IMR-90 (cell line): ENCODE results near the gene SCYGR8. TPM values are rescaled to one million over a fixed set of nuclear protein-coding genes. Genes with fewer than 3 reads are reported as not detected.

Experiments
- ATAC-seq: fragments of 200-7000 bp; cut with Tn5 transposase; 2 replicates; pipeline ENCODE4 v1.9.1; 2020; ENCODE audit warnings: low read depth, mild to moderate bottlenecking, moderate library complexity
- BruUV-seq: library from RNA; stranded (reverse); fragments of 400-500 nt; replicated peaks from 2 replicates; lab custom pipeline; 2021; lab: Mats Ljungman, UMichigan
- CTCF ChIA-PET: fragments of 300-600 bp; formaldehyde crosslinking; extraction: SDS; loops from one replicate; lab custom pipeline; 2021; ENCODE audit warnings: antibody characterized with exemption; lab: Yijun Ruan, JAX
- POLR2A ChIA-PET: fragments of 300-600 bp; sonication (Branson Sonifier 250); formaldehyde crosslinking; loops from one replicate; lab custom pipeline; 2022; ENCODE audit warnings: antibody characterized with exemption; ENCODE audit not compliant: unreplicated experiment; lab: Charles Lee
- DNase-seq: peaks from one replicate; pipeline ENCODE4 v3.0.0; 2013
- H2AFZ ChIP-seq: replicated peaks from 2 replicates; pipeline ENCODE3; 2013; ENCODE audit warnings: low read length, mild to moderate bottlenecking; ENCODE audit not compliant: poor library complexity
- H2AK5ac ChIP-seq: 2 replicates; pipeline ENCODE4 v1.6.1; 2013; ENCODE audit warnings: low read depth, low read length, inconsistent platforms
- H2AK9ac ChIP-seq: replicated peaks from 2 replicates; pipeline ENCODE3; 2013; ENCODE audit warnings: mild to moderate bottlenecking, low read depth, low read length, moderate library complexity; ENCODE audit not compliant: poor library complexity
- H2BK120ac ChIP-seq: 2 replicates; pipeline ENCODE4 v1.6.1; 2013; ENCODE audit warnings: low read depth, low read length, inconsistent platforms
- H2BK15ac ChIP-seq: 3 replicates; pipeline ENCODE4 v1.6.1; 2013; ENCODE audit warnings: low read depth, low read length, inconsistent platforms
- H2BK20ac ChIP-seq: 2 replicates; pipeline ENCODE4 v1.6.1; 2013; ENCODE audit warnings: low read depth, mild to moderate bottlenecking, inconsistent platforms, low read length, moderate library complexity
- H2BK5ac ChIP-seq: 2 replicates; pipeline ENCODE4 v1.6.1; 2013; ENCODE audit warnings: mild to moderate bottlenecking, low read depth, low read length, inconsistent platforms; ENCODE audit not compliant: poor library complexity, severe bottlenecking
- H3K14ac ChIP-seq: replicated peaks from 2 replicates; pipeline ENCODE4 v1.6.1; 2013; ENCODE audit warnings: low read depth, low read length, inconsistent platforms
- H3K18ac ChIP-seq: 2 replicates; pipeline ENCODE4 v1.6.1; 2013; ENCODE audit warnings: low read depth, low read length, control low read depth
- H3K23ac ChIP-seq: 2 replicates; pipeline ENCODE4 v1.6.1; 2013; ENCODE audit warnings: low read depth, low read length, inconsistent platforms
- H3K27ac ChIP-seq: 2 replicates; pipeline ENCODE4 v1.5.1; 2013; ENCODE audit warnings: mild to moderate bottlenecking, control low read depth, low read length; ENCODE audit not compliant: insufficient read depth
- H3K27me3 ChIP-seq: 2 replicates; pipeline ENCODE4 v1.6.1; 2013; ENCODE audit warnings: low read length; ENCODE audit not compliant: control insufficient read depth, insufficient read depth
- H3K36me3 ChIP-seq: 2 replicates; pipeline ENCODE4 v1.6.1; 2013; ENCODE audit warnings: low read length, mixed read lengths; ENCODE audit not compliant: control insufficient read depth, insufficient read depth
- H3K4ac ChIP-seq: 2 replicates; pipeline ENCODE4 v1.6.1; 2013; ENCODE audit warnings: low read depth, low read length, inconsistent platforms
- H3K4me1 ChIP-seq: 2 replicates; pipeline ENCODE4 v1.6.1; 2013; ENCODE audit warnings: low read length, mixed read lengths; ENCODE audit not compliant: control insufficient read depth, insufficient read depth
- H3K4me2 ChIP-seq: 2 replicates; pipeline ENCODE4 v1.6.1; 2013; ENCODE audit warnings: low read depth, mild to moderate bottlenecking, control low read depth, low read length, moderate library complexity
- H3K4me3 ChIP-seq: 2 replicates; pipeline ENCODE4 v1.5.1; 2013; ENCODE audit warnings: low read depth, mild to moderate bottlenecking, control low read depth, low read length, moderate library complexity; ENCODE audit not compliant: insufficient read depth
- H3K56ac ChIP-seq: 2 replicates; pipeline ENCODE4 v1.6.1; 2013; ENCODE audit warnings: low read length, inconsistent platforms; ENCODE audit not compliant: insufficient read depth; ENCODE audit errors: extremely low read depth
- H3K79me1 ChIP-seq, 2 experiments: 2 replicates each; pipeline ENCODE4 v1.6.1; 2013; ENCODE audit warnings: low read length in 2 of 2, inconsistent platforms in 1 of 2, low read depth in 1 of 2
- H3K9ac ChIP-seq: 2 replicates; pipeline ENCODE4 v1.6.1; 2013; ENCODE audit warnings: low read depth, low read length, control low read depth
- H3K9me1 ChIP-seq: 2 replicates; pipeline ENCODE4 v1.6.1; 2013; ENCODE audit warnings: low read length, inconsistent platforms; ENCODE audit not compliant: insufficient read depth
- H3K9me3 ChIP-seq: 2 replicates; pipeline ENCODE4 v1.6.1; 2013; ENCODE audit warnings: low read length; ENCODE audit not compliant: control insufficient read depth, insufficient read depth
- H4K20me1 ChIP-seq: 2 replicates; pipeline ENCODE4 v1.6.1; 2013; ENCODE audit warnings: low read length, inconsistent platforms; ENCODE audit not compliant: insufficient read depth
- H4K5ac ChIP-seq: 2 replicates; pipeline ENCODE4 v1.6.1; 2013; ENCODE audit warnings: mild to moderate bottlenecking, low read depth, low read length, control low read depth
- H4K8ac ChIP-seq, 2 experiments: 2 replicates each; pipeline ENCODE4 v1.6.1; 2013; ENCODE audit warnings: low read depth in 2 of 2, low read length in 2 of 2, control low read depth in 1 of 2, inconsistent platforms in 1 of 2
- H4K91ac ChIP-seq: 2 replicates; pipeline ENCODE4 v1.6.1; 2013; ENCODE audit warnings: low read depth, low read length, inconsistent platforms; ENCODE audit not compliant: insufficient read depth
- BHLHE40 ChIP-seq: fragments of 150-350 bp; IDR thresholded peaks from 2 replicates; pipeline ENCODE4 v1.6.1; 2016; ENCODE audit warnings: mild to moderate bottlenecking, low read depth, low read length
- CEBPB ChIP-seq: IDR thresholded peaks from 2 replicates; pipeline ENCODE4 v1.6.1; 2012; ENCODE audit warnings: low read depth, low read length, improper control_type of control experiment
- CHD1 ChIP-seq: IDR thresholded peaks from 2 replicates; pipeline ENCODE4 v1.6.1; 2012; ENCODE audit warnings: low read depth, low read length, improper control_type of control experiment
- CTCF ChIP-seq: conservative IDR thresholded peaks from 2 replicates; pipeline ENCODE4 v1.5.1; 2012; ENCODE audit warnings: mild to moderate bottlenecking, low read depth, low read length, improper control_type of control experiment
- ELK1 ChIP-seq: fragments of 150-350 bp; IDR thresholded peaks from 2 replicates; pipeline ENCODE4 v1.6.1; 2016; ENCODE audit warnings: low read depth, mild to moderate bottlenecking, low read length, moderate library complexity, borderline replicate concordance
- FOS ChIP-seq: fragments of 150-350 bp; IDR thresholded peaks from 2 replicates; pipeline ENCODE4 v1.6.1; 2016; ENCODE audit warnings: low read depth, low read length
- MAFK ChIP-seq: IDR thresholded peaks from 2 replicates; pipeline ENCODE4 v1.6.1; 2012; ENCODE audit warnings: low read depth, low read length, improper control_type of control experiment
- MAZ ChIP-seq: IDR thresholded peaks from 2 replicates; pipeline ENCODE4 v1.6.1; 2012; ENCODE audit warnings: low read depth, mild to moderate bottlenecking, low read length, improper control_type of control experiment, moderate library complexity, borderline replicate concordance
- MXI1 ChIP-seq: IDR thresholded peaks from 2 replicates; pipeline ENCODE4 v1.6.1; 2012; ENCODE audit warnings: low read depth, mild to moderate bottlenecking, low read length, moderate library complexity, borderline replicate concordance
- NFE2L2 ChIP-seq: fragments of 150-350 bp; IDR thresholded peaks from 2 replicates; pipeline ENCODE4 v1.6.1; 2016; ENCODE audit warnings: low read depth, mild to moderate bottlenecking, low read length
- POLR2A ChIP-seq: IDR thresholded peaks from 2 replicates; pipeline ENCODE4 v1.6.1; 2012; ENCODE audit warnings: mild to moderate bottlenecking, low read depth, low read length
- RAD21 ChIP-seq: IDR thresholded peaks from 2 replicates; pipeline ENCODE4 v1.6.1; 2012; ENCODE audit warnings: low read length, improper control_type of control experiment
- RCOR1 ChIP-seq: IDR thresholded peaks from 2 replicates; pipeline ENCODE4 v1.6.1; 2012; ENCODE audit warnings: mild to moderate bottlenecking, low read length, improper control_type of control experiment; ENCODE audit not compliant: insufficient replicate concordance
- RFX5 ChIP-seq: IDR thresholded peaks from 2 replicates; pipeline ENCODE4 v1.8.0; 2012; ENCODE audit warnings: low read depth, mild to moderate bottlenecking, low read length, moderate library complexity
- SMC3 ChIP-seq: fragments of 150-350 bp; IDR thresholded peaks from 2 replicates; pipeline ENCODE4 v1.6.1; 2016; ENCODE audit warnings: low read depth, mild to moderate bottlenecking, antibody characterized with exemption, low read length, moderate library complexity
- USF2 ChIP-seq: fragments of 150-350 bp; IDR thresholded peaks from 2 replicates; pipeline ENCODE4 v1.6.1; 2017; ENCODE audit warnings: mild to moderate bottlenecking, antibody characterized with exemption, low read length, low read depth
- WGBS, 2 experiments: methylation state at CpG; one replicate each; pipeline versions ENCODE4 v1.1.5 to v1.1.7; 2013; ENCODE audit warnings: missing lambda C conversion rate in 2 of 2; ENCODE audit not compliant: insufficient read length in 1 of 2; ENCODE audit errors: extremely low coverage in 2 of 2; 5-methylcytosine and 5-hydroxymethylcytosine counted together
- dilution Hi-C: fragments of 300-500 bp; cut with HindIII; formaldehyde crosslinking; loops from one replicate; pipeline ENCODE4 v1.14.3; 2018; ENCODE audit warnings: low sequenced_read_pairs; ENCODE audit not compliant: unreplicated experiment
- in situ Hi-C: fragments of 300-500 bp; cut with MboI; formaldehyde crosslinking; loops from 3 replicates; pipeline ENCODE4 v1.14.3; 2019; ENCODE audit warnings: low sequenced_read_pairs, inconsistent platforms, mixed read lengths
- intact Hi-C: fragments of 100-400 bp; cut with micrococcal nuclease; formaldehyde crosslinking; loops from 2 replicates; pipeline ENCODE4 v1.10.0; 2022
- polyA plus RNA-seq, 3 experiments: library from polyadenylated mRNA; depleted of rRNA; stranded (reverse); fragments of >200 nt; gene quantifications; 2 replicates each; pipeline ENCODE4 v1.2.3, GENCODE V29; 2012; ENCODE audit warnings: low replicate concordance in 1 of 3
- total RNA-seq: library from RNA; depleted of rRNA; stranded (reverse); fragments of >200 nt; gene quantifications from 2 replicates; pipeline ENCODE4 v1.2.3, GENCODE V29; 2012

The SCYGR8 gene
- total and polyA plus RNA-seq, 2 of the 4 experiments (the other 2 are of a cell fraction) = not detected

GRCh38 chr2:227728035-227728434, 17.7 kb upstream of the SCYGR8 start, which contains the start of gene SCYGR7:
TSS of gene SCYGR7 (plus strand) at chr2:227728335. CDS start at chr2:227728335, 0 bp downstream.
- intact Hi-C loops (no loop called here), dilution Hi-C loops (no loop called here), in situ Hi-C loops (no loop called here)
- Histone ChIP-seq H3K9ac (no peak within 1 kb of the TSS), H4K91ac (no peak within 1 kb of the TSS), H2AK9ac (no peak within 1 kb of the TSS), H2BK120ac (no peak within 1 kb of the TSS), H3K56ac (no peak within 1 kb of the TSS), H3K27ac (no peak within 1 kb of the TSS), H3K18ac (no peak within 1 kb of the TSS), H3K27me3 (no peaks in the 10 kb centered on the region), H4K8ac (no peak within 1 kb of the TSS), H2BK20ac (no peak within 1 kb of the TSS), H3K9me1 (no peaks in the 10 kb centered on the region), H2AFZ (no peak within 1 kb of the TSS), H4K5ac (no peak within 1 kb of the TSS), H3K9me3 (no peaks in the 10 kb centered on the region), H4K20me1 (no peaks in the 10 kb centered on the region), H3K4me2 (no peak within 1 kb of the TSS), H3K14ac (no peak within 1 kb of the TSS), H2BK5ac (no peak within 1 kb of the TSS), H3K36me3 (no peaks in the 10 kb centered on the region), H2BK15ac (no peak within 1 kb of the TSS), H3K23ac (no peak within 1 kb of the TSS), H3K4me3 (no peak within 1 kb of the TSS), H3K79me1 (no peaks in the 10 kb centered on the region), H2AK5ac (no peak within 1 kb of the TSS), H3K4ac (no peak within 1 kb of the TSS), H3K4me1 (no peaks in the 10 kb centered on the region)
- POLR2A ChIA-PET = no interaction called here
- WGBS, 2 experiments = no CpG with 5 or more reads among the region's 5 CpGs
- DNase-seq (no peak), ATAC-seq (no peak)
- CTCF ChIA-PET = no interaction called here
- no TSS peak for BruUV-seq
- no peak for TF ChIP-seq MAZ
- no peak for TF ChIP-seq MXI1
- no peak for TF ChIP-seq RFX5
- no peak for TF ChIP-seq FOS
- TF ChIP-seq ELK1 = no peak
- no peak for TF ChIP-seq POLR2A
- no peak for TF ChIP-seq BHLHE40
- TF ChIP-seq USF2 = no peak
- TF ChIP-seq SMC3 = no peak
- no peak for TF ChIP-seq CHD1
- TF ChIP-seq CEBPB = no peak
- no peak for TF ChIP-seq NFE2L2
- no peak for TF ChIP-seq CTCF
- no peak for TF ChIP-seq MAFK
- TF ChIP-seq RAD21 = no peak
- no peak for TF ChIP-seq RCOR1
